H1 (cell line): ENCODE measurements around the gene PRCP. TPM values are rescaled to one million over a fixed set of nuclear protein-coding genes. Genes with fewer than 3 reads are reported as not detected.

Experiments used
- CTCF ChIA-PET: fragments of 300-600 bp; sonication (Branson Sonifier 250); formaldehyde crosslinking; loops from one replicate; lab custom pipeline; 2021; ENCODE audit not compliant: partially characterized antibody; lab: Charles Lee
- POLR2A ChIA-PET: fragments of 300-600 bp; sonication (Branson Sonifier 250); formaldehyde crosslinking; loops from one replicate; lab custom pipeline; 2021; ENCODE audit warnings: inconsistent platforms; ENCODE audit not compliant: partially characterized antibody; lab: Charles Lee
- DNase-seq, 2 experiments: peaks; one replicate each; pipeline versions ENCODE4 v3.0.0 to v3.0.0-alpha.2; 2010 to 2022; ENCODE audit warnings: low spot score in 2 of 2, low read depth in 1 of 2, mixed read lengths in 1 of 2
- FAIRE-seq: peaks from 2 replicates; lab custom pipeline; 2011; peaks lifted over from hg19 to GRCh38; lab: Jason Lieb, UNC
- H2AFZ ChIP-seq: 2 replicates; pipeline ENCODE4 v1.8.1; 2012; ENCODE audit warnings: low read length, inconsistent platforms
- H2AK5ac ChIP-seq: 2 replicates; pipeline ENCODE4 v1.6.1; 2013; ENCODE audit warnings: low read depth, low read length
- H2BK120ac ChIP-seq: replicated peaks from 2 replicates; pipeline ENCODE3; 2013; ENCODE audit warnings: low read depth, low read length, inconsistent platforms
- H2BK12ac ChIP-seq: 2 replicates; pipeline ENCODE4 v1.6.1; 2013; ENCODE audit warnings: low read depth, low read length
- H2BK15ac ChIP-seq: 2 replicates; pipeline ENCODE4 v1.6.1; 2013; ENCODE audit warnings: low read length
- H2BK20ac ChIP-seq: 2 replicates; pipeline ENCODE4 v1.6.1; 2013; ENCODE audit warnings: low read length
- H2BK5ac ChIP-seq: 2 replicates; pipeline ENCODE4 v1.6.1; 2013; ENCODE audit warnings: low read depth, low read length
- H3K14ac ChIP-seq: 2 replicates; pipeline ENCODE4 v1.6.1; 2013; ENCODE audit warnings: inconsistent platforms; ENCODE audit not compliant: insufficient read length
- H3K18ac ChIP-seq: 2 replicates; pipeline ENCODE4 v1.6.1; 2013; ENCODE audit warnings: low read length; ENCODE audit errors: extremely low read depth
- H3K23ac ChIP-seq: 2 replicates; pipeline ENCODE4 v1.6.1; 2013; ENCODE audit warnings: inconsistent platforms; ENCODE audit not compliant: insufficient read length
- H3K23me2 ChIP-seq: 2 replicates; pipeline ENCODE4 v1.6.1; 2013; ENCODE audit warnings: low read depth, low read length
- H3K27ac ChIP-seq: 2 replicates; pipeline ENCODE4 v1.6.1; 2011; ENCODE audit warnings: low read depth, low read length, inconsistent platforms
- H3K27me3 ChIP-seq, 4 experiments: replicated peaks in 1 of 4; 1 replicate in 1 of 4; 2 replicates in 3 of 4; pipeline versions ENCODE4 v1.6.1 to v1.8.1; 2011 to 2013; ENCODE audit warnings: low read length in 3 of 4, mild to moderate bottlenecking in 3 of 4, inconsistent platforms in 2 of 4, mixed read lengths in 2 of 4, moderate library complexity in 1 of 4; ENCODE audit not compliant: control insufficient read depth in 3 of 4, insufficient read depth in 3 of 4; ENCODE audit errors: extremely low read depth in 1 of 4
- H3K36me3 ChIP-seq, 4 experiments: 2 replicates each; pipeline versions ENCODE4 v1.6.1 to v1.8.1; 2011 to 2013; ENCODE audit warnings: mild to moderate bottlenecking in 4 of 4, low read length in 3 of 4, moderate library complexity in 2 of 4, control low read depth in 1 of 4, inconsistent platforms in 1 of 4; ENCODE audit not compliant: insufficient read depth in 4 of 4, control insufficient read depth in 2 of 4
- H3K4ac ChIP-seq: replicated peaks from 2 replicates; pipeline ENCODE3; 2013; ENCODE audit warnings: low read length, low read depth, mixed read lengths, inconsistent platforms; ENCODE audit not compliant: insufficient read length
- H3K4me1 ChIP-seq, 4 experiments: replicated peaks in 1 of 4; 1 replicate in 1 of 4; 2 replicates in 3 of 4; pipeline versions ENCODE4 v1.6.1 to v1.8.1; 2011 to 2013; ENCODE audit warnings: low read length in 3 of 4, inconsistent platforms in 2 of 4, mixed read lengths in 1 of 4; ENCODE audit not compliant: insufficient read depth in 4 of 4, control insufficient read depth in 3 of 4
- H3K4me2 ChIP-seq, 2 experiments: 2 replicates each; pipeline versions ENCODE4 v1.6.1 to v1.8.1; 2011 to 2013; ENCODE audit warnings: low read depth in 2 of 2, low read length in 2 of 2, control low read depth in 1 of 2, inconsistent platforms in 1 of 2, mild to moderate bottlenecking in 1 of 2; ENCODE audit not compliant: insufficient read depth in 1 of 2
- H3K4me3 ChIP-seq, 4 experiments: fragments of 200-600, 300-600 bp in 1 of 4; sonication (generic), shearing (Covaris generic), sonication (Bioruptor Twin) in 1 of 4; 2 replicates each; pipeline versions ENCODE4 v1.5.1 to v1.8.1; 2011 to 2016; ENCODE audit warnings: low read length in 4 of 4, low read depth in 3 of 4, control low read depth in 2 of 4, inconsistent platforms in 2 of 4, mild to moderate bottlenecking in 2 of 4, mixed read lengths in 1 of 4, moderate library complexity in 1 of 4; ENCODE audit not compliant: insufficient read depth in 2 of 4; ENCODE audit errors: extremely low read depth in 1 of 4
- H3K56ac ChIP-seq: replicated peaks from 2 replicates; pipeline ENCODE3; 2013; ENCODE audit warnings: low read depth, mild to moderate bottlenecking, mixed read lengths, low read length, inconsistent platforms; ENCODE audit not compliant: insufficient read length
- H3K79me1 ChIP-seq: 2 replicates; pipeline ENCODE4 v1.6.1; 2013; ENCODE audit warnings: low read depth, low read length, control low read depth
- H3K79me2 ChIP-seq, 2 experiments: 2 replicates each; pipeline versions ENCODE4 v1.6.1 to v1.8.1; 2012 to 2013; ENCODE audit warnings: low read length in 2 of 2, mild to moderate bottlenecking in 2 of 2, inconsistent platforms in 1 of 2; ENCODE audit not compliant: insufficient read depth in 2 of 2, control insufficient read depth in 1 of 2
- H3K9ac ChIP-seq, 4 experiments: replicated peaks in 1 of 4; 1 replicate in 1 of 4; 2 replicates in 3 of 4; pipeline versions ENCODE4 v1.6.1 to v1.8.1; 2011 to 2013; ENCODE audit warnings: low read depth in 3 of 4, low read length in 3 of 4, control low read depth in 2 of 4, mild to moderate bottlenecking in 2 of 4, moderate library complexity in 2 of 4, inconsistent platforms in 1 of 4; ENCODE audit errors: extremely low read depth in 1 of 4
- H3K9me3 ChIP-seq, 2 experiments: 2 replicates each; pipeline versions ENCODE4 v1.6.1 to v1.8.1; 2012 to 2013; ENCODE audit warnings: mild to moderate bottlenecking in 2 of 2, moderate library complexity in 2 of 2, control low read depth in 1 of 2, inconsistent platforms in 1 of 2, low read depth in 1 of 2, low read length in 1 of 2, mixed read lengths in 1 of 2; ENCODE audit not compliant: insufficient read depth in 2 of 2
- H4K20me1 ChIP-seq, 2 experiments: replicated peaks in 1 of 2; 2 replicates each; pipeline versions ENCODE3 to v1.8.1; 2011 to 2013; ENCODE audit warnings: inconsistent platforms in 2 of 2, low read length in 2 of 2, mild to moderate bottlenecking in 1 of 2; ENCODE audit not compliant: insufficient read depth in 2 of 2, control insufficient read depth in 1 of 2
- H4K5ac ChIP-seq: 2 replicates; pipeline ENCODE4 v1.6.1; 2013; ENCODE audit warnings: low read length, low read depth, mixed read lengths, inconsistent platforms; ENCODE audit not compliant: insufficient read length
- H4K8ac ChIP-seq: 2 replicates; pipeline ENCODE4 v1.8.0; 2013; ENCODE audit warnings: mild to moderate bottlenecking, moderate library complexity, low read length, inconsistent platforms; ENCODE audit not compliant: insufficient read depth; ENCODE audit errors: extremely low read depth
- H4K91ac ChIP-seq: replicated peaks from 2 replicates; pipeline ENCODE3; 2013; ENCODE audit warnings: low read length, mixed read lengths, inconsistent platforms; ENCODE audit not compliant: insufficient read length
- RAD21 ChIP-seq, 2 experiments: IDR thresholded peaks in 1 of 2; conservative IDR thresholded peaks in 1 of 2; 2 replicates each; pipeline ENCODE4 v1.6.1; 2011; ENCODE audit warnings: low read depth in 2 of 2, low read length in 2 of 2, improper control_type of control experiment in 1 of 2, inconsistent platforms in 1 of 2, mild to moderate bottlenecking in 1 of 2, moderate library complexity in 1 of 2
- YY1 ChIP-seq: IDR thresholded peaks from 2 replicates; pipeline ENCODE4 v1.6.1; 2011; ENCODE audit warnings: low read depth, mild to moderate bottlenecking, low read length
- polyA plus RNA-seq, 7 experiments: library from polyadenylated mRNA; depleted of rRNA in 3 of 7; stranded (reverse) in 5 of 7; unstranded in 2 of 7; fragments of >200 nt in 5 of 7; fragments of 200-250 nt in 2 of 7; gene quantifications; 1 replicate in 5 of 7; 2 replicates in 1 of 7; 4 replicates in 1 of 7; pipeline versions ENCODE4 v1.2.1 to v1.2.3, GENCODE V29; 2011 to 2013; ENCODE audit warnings: missing spikeins in 2 of 7, mixed read lengths in 2 of 7
- total RNA-seq: library from RNA; stranded (reverse); fragmentation: NEBNext Ultra II Directional; extraction: Animal tissue kit (Norgen Biotek cat#: 25700); gene quantifications from 2 replicates; pipeline ENCODE4 v1.2.1, GENCODE V29; 2021

The PRCP gene
- total and polyA plus RNA-seq, 2 of the 8 experiments (the other 6 are each of a cell fraction or from before 2014, with no cell fraction given): 63.8 to 84.4 TPM

- no peak overlapping the region for H3K23ac ChIP-seq
- no peak for TF ChIP-seq RAD21 (IDR thresholded peaks at IDR 0.05 in 1 of 2, conservative IDR thresholded peaks at IDR 0.05 in 1 of 2; ENCODE audit: low read depth in 2 of 2, low read length in 2 of 2)
- TF ChIP-seq YY1: no peak
Measured at GRCh38 chr11:82854242-82854641, 46.0 kb downstream of the PRCP start.

More at GRCh38 chr11:82854242-82854641, 46.0 kb downstream of the PRCP start:
- no peak overlapping the region for H2AK5ac ChIP-seq
- FAIRE-seq (no peak), DNase-seq (no peak)
- no peaks in the 10 kb centered on the region for H3K79me1 ChIP-seq
- H3K27ac ChIP-seq: no peak overlapping the region
- H2BK5ac ChIP-seq: no peak overlapping the region
- H3K18ac ChIP-seq: no peak overlapping the region
- no peak overlapping the region for H3K4me2 ChIP-seq
- H3K36me3 ChIP-seq: peaks cover 0 to 4% (median 0%) of the 10 kb centered on the region in 4 experiments; a peak in 1 of 8 replicates
- H3K14ac ChIP-seq: no peak overlapping the region
- no peak overlapping the region for H4K8ac ChIP-seq
- no peak overlapping the region for H2BK20ac ChIP-seq
- H4K5ac ChIP-seq: no peak overlapping the region
- no peak overlapping the region for H3K4me3 ChIP-seq
- no peaks in the 10 kb centered on the region for H3K23me2 ChIP-seq
- no peaks in the 10 kb centered on the region for H3K27me3 ChIP-seq
- H3K4ac ChIP-seq: no peak overlapping the region
- no peak overlapping the region for H3K56ac ChIP-seq
- no peak overlapping the region for H2AFZ ChIP-seq
- no peak overlapping the region for H2BK15ac ChIP-seq
- H3K4me1 ChIP-seq: no peaks in the 10 kb centered on the region
- no peaks in the 10 kb centered on the region for H3K9me3 ChIP-seq
- H2BK12ac ChIP-seq: no peak overlapping the region
- H3K79me2 ChIP-seq: no peaks in the 10 kb centered on the region
- no peak overlapping the region for H3K9ac ChIP-seq
- no peak overlapping the region for H2BK120ac ChIP-seq
- no peak overlapping the region for H4K91ac ChIP-seq
- ChIA-PET POLR2A (no interaction called here), CTCF (no interaction called here)
- no peaks in the 10 kb centered on the region for H4K20me1 ChIP-seq
